Activated T-cell treated with anti-CD3 and anti-CD28 coated beads, Interleukin-2, amount 50 U/mL, for 24 hours (primary cell): ENCODE data around the gene PFKL.

Experiments used
- DNase-seq: peaks from one replicate; pipeline ENCODE4 v3.0.0-alpha.2; 2020
- H3K27ac Mint-ChIP-seq: 2 replicates; pipeline ENCODE4 v1.8.0; 2020; ENCODE audit warnings: mild to moderate bottlenecking, mixed read lengths
- H3K27me3 Mint-ChIP-seq: 2 replicates; pipeline ENCODE4 v1.8.0; 2020; ENCODE audit warnings: mixed read lengths
- H3K36me3 Mint-ChIP-seq: 2 replicates; pipeline ENCODE4 v1.8.0; 2020; ENCODE audit warnings: low read depth, mixed read lengths
- H3K4me1 Mint-ChIP-seq: 2 replicates; pipeline ENCODE4 v1.8.0; 2020; ENCODE audit warnings: low read depth, mixed read lengths
- H3K4me3 Mint-ChIP-seq: 2 replicates; pipeline ENCODE4 v1.8.0; 2020; ENCODE audit warnings: mild to moderate bottlenecking, moderate library complexity, mixed read lengths
- H3K9me3 Mint-ChIP-seq: 2 replicates; pipeline ENCODE4 v1.8.0; 2020; ENCODE audit warnings: mixed read lengths

Gene PFKL

DNA sequence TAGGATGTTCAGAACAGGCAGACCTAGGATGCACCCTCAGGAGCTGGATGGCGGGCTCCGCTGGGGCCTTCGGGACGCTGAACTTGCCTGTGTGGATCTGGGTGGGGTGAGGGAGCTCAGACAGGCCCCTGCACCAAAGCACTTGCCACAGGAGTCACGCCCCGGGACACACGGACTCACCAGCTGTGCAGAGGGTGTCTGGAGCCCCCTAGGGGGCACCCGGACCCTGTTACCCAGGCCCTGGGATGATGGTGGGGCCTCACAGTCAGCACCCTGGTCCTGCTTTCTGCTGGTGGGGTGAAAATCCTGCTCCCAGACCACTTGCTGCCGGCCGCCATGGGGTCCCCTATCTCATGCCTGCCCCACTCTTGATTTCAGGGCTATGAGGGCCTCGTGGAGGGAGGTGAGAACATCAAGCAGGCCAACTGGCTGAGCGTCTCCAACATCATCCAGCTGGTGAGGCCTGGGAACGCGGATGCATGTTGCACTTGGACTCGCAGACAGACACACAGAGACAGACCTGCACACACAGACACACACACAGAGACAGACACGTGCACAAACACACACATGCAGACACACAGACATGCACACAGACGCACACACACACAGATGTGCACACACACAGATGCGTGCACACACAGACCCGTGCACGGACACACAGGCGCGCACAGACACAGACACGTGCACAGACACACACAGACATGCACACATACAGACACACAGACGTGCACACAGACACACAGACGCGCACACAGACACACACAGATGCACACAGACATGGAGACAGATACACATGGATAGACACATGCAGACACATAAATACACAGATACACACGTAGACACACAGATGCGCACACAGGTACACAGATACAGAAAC, 11.0 kb downstream of the PFKL start:
- H3K27me3 Mint-ChIP-seq = no peaks in the 10 kb centered on the region
- H3K27ac Mint-ChIP-seq = no peak overlapping the region
- no peak overlapping the region for H3K4me3 Mint-ChIP-seq
- H3K4me1 Mint-ChIP-seq = peaks cover 2% of the 10 kb centered on the region
- peaks cover 73% of the 10 kb centered on the region for H3K36me3 Mint-ChIP-seq
- H3K9me3 Mint-ChIP-seq = no peaks in the 10 kb centered on the region
- no peak for DNase-seq

DNA sequence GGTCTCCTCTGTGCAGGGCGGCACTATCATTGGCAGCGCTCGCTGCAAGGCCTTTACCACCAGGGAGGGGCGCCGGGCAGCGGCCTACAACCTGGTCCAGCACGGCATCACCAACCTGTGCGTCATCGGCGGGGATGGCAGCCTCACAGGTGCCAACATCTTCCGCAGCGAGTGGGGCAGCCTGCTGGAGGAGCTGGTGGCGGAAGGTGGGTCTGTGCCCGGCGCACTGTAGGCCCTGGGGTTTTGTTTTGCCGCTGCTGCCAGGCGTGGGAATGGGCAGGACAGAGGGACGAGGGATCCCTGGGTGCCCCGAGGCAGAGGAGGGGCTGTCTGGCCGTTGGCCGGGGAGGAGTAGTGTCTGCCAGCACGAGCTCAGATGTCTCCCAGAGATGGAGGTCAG, 12.2 kb downstream of the PFKL start:
- DNase-seq = no peak
- Mint-ChIP-seq H3K36me3 (peaks cover 75% of the 10 kb centered on the region), H3K27me3 (no peaks in the 10 kb centered on the region), H3K4me3 (no peak overlapping the region), H3K27ac (peak overlapping the region; percentile 18), H3K9me3 (no peaks in the 10 kb centered on the region), H3K4me1 (peaks cover 1% of the 10 kb centered on the region)

DNA sequence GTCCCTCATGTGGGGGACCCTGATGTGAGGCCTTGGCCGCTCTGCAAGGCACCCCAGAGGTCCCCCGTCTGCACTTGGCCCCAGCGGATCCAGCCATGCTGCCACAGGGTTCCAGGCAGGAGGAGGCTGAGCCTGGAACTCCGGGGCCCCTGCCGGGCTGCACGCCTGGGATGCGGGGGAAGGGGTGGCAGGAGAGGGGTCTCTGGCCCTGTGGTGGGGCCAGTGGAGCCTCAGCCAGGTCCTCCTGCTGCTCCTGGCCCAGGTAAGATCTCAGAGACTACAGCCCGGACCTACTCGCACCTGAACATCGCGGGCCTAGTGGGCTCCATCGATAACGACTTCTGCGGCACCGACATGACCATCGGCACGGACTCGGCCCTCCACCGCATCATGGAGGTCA, 12.9 kb downstream of the PFKL start:
- Mint-ChIP-seq H3K9me3 (no peaks in the 10 kb centered on the region), H3K4me1 (no peaks in the 10 kb centered on the region), H3K27me3 (no peaks in the 10 kb centered on the region), H3K36me3 (peaks cover 73% of the 10 kb centered on the region), H3K4me3 (no peak overlapping the region), H3K27ac (no peak overlapping the region)
- DNase-seq = no peak

DNA sequence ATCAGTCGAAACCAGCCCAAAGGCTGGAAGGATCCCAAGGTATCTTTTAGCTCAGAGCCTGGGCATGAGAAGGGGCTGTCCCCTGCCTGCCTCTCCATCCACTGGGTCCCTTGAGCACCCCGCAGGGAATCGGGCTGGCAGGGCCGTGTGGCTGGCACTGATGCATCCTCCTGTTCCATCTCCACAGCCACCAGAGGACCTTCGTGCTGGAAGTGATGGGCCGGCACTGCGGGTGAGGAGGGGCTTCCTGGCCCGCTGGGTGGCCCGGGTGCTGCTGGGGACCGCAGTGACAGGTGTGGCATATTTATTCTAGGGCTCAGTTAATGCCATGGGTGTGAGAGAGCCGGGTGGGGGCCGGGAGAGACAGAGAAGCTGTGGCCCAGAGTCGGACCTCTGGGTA, 13.6 kb downstream of the PFKL start:
- DNase-seq = no peak
- no peaks in the 10 kb centered on the region for H3K9me3 Mint-ChIP-seq
- H3K27ac Mint-ChIP-seq = no peak overlapping the region
- peaks cover 71% of the 10 kb centered on the region for H3K36me3 Mint-ChIP-seq
- H3K4me3 Mint-ChIP-seq = no peak overlapping the region
- H3K4me1 Mint-ChIP-seq = no peaks in the 10 kb centered on the region
- no peaks in the 10 kb centered on the region for H3K27me3 Mint-ChIP-seq

DNA sequence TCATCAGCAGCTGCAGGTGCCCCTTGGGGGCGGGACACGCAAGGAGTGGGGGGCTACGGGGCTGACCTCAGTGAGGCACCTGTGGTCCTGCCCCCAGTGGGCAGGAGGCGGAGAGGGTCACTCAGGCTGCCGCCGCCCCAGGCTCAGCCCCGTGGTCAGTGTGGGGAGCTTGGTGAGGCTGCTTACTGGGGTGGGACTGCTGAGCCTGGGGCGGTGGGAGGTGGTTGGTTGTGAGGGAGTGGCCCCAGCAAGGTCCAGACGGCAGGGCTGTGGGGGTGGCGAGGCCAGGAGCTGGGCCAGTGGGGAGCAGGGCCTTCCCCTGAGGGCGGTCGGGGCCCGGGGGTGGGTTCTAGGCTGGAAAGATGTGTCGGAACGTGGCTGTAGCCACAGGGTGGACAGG, 14.3 kb downstream of the PFKL start:
- no peak overlapping the region for H3K27ac Mint-ChIP-seq

DNA sequence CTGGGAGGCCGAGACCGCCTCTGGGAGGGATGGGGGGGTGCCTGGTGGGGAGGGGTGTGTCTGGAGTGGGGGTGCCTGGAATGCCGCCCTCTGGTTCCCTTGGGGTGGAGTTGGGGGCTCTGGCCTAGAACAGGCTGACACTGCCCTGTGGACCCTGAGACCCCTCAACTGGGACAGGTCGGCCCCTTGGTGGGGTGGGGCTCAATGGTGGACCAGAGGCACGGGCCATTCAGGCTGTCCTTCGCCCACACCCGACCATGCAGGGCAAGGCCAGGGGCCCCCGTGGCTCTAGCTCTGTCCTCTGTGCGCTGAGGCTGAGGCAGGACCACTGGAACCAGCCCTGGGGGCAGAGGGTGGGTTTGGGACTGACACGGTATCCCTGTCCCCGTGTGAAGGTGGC, 14.7 kb downstream of the PFKL start:
- no peaks in the 10 kb centered on the region for H3K27me3 Mint-ChIP-seq
- no peaks in the 10 kb centered on the region for H3K4me1 Mint-ChIP-seq
- H3K4me3 Mint-ChIP-seq = no peak overlapping the region
- no peak overlapping the region for H3K27ac Mint-ChIP-seq
- H3K9me3 Mint-ChIP-seq = no peaks in the 10 kb centered on the region
- peaks cover 72% of the 10 kb centered on the region for H3K36me3 Mint-ChIP-seq
- no peak for DNase-seq

More for the DNA sequence above, 14.3 kb downstream of the PFKL start:
- Mint-ChIP-seq H3K4me3 (no peak overlapping the region), H3K9me3 (no peaks in the 10 kb centered on the region), H3K36me3 (peaks cover 70% of the 10 kb centered on the region), H3K4me1 (no peaks in the 10 kb centered on the region), H3K27me3 (no peaks in the 10 kb centered on the region)
- DNase-seq = no peak

DNA sequence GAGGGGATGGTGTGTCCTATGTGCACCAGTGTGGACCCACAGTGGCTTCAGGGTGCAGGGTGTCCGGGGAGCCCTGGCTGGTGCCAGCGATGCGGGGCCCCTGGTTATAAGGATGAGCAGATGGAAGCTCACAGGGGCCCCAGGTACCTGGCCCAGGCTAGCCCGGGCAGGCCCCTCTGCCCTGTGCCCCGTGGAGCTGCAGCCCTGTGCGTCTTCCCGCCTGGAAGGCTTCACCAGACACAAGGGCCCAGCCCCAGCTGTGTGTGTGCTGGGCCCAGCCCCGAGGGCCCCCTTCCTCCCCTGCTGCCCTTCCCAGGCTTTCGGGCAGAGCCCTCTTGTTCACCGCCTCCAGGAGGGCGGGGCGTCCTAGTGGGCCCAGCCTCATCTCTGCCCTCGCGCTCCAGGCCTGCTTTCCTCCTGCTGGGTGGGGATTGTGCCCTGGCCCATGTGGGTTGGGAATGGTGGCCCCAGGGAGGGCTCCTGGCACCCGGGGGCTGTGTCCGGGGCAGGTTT, 15.9 kb downstream of the PFKL start:
- no peak for DNase-seq
- Mint-ChIP-seq H3K9me3 (no peaks in the 10 kb centered on the region), H3K36me3 (peaks cover 79% of the 10 kb centered on the region), H3K27ac (no peak overlapping the region), H3K27me3 (no peaks in the 10 kb centered on the region), H3K4me3 (no peak overlapping the region), H3K4me1 (no peaks in the 10 kb centered on the region)

DNA sequence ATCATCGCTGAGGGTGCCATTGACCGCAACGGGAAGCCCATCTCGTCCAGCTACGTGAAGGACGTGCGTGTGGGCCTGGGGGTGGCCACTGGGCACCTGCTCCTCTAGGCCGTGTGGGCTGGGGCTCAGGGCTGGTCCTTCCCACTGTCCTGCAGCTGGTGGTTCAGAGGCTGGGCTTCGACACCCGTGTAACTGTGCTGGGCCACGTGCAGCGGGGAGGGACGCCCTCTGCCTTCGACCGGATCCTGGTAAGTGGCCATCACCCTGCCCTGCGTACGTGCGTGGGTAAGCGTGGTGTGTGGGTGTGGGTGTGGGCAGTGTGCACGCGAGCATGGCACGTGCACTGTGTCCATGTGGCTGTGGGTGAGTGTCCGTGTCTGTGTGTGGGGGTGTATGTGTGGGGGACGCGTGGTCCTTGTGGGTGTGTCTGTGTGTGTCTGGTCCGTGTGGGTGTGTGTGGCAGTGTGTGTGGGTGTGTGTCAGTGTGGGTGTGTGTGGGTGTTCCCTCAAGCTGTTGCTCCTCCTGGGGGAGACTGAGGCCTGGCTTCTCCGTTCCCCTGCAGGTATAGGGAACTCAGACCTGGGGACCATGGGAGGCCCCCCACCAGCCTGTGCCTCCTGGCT, 16.5 kb downstream of the PFKL start:
- Mint-ChIP-seq H3K9me3 (no peaks in the 10 kb centered on the region), H3K4me1 (no peaks in the 10 kb centered on the region), H3K36me3 (peaks cover 76% of the 10 kb centered on the region), H3K27me3 (no peaks in the 10 kb centered on the region), H3K4me3 (no peak overlapping the region), H3K27ac (peak overlapping the region; percentile 76)
- DNase-seq = no peak

DNA sequence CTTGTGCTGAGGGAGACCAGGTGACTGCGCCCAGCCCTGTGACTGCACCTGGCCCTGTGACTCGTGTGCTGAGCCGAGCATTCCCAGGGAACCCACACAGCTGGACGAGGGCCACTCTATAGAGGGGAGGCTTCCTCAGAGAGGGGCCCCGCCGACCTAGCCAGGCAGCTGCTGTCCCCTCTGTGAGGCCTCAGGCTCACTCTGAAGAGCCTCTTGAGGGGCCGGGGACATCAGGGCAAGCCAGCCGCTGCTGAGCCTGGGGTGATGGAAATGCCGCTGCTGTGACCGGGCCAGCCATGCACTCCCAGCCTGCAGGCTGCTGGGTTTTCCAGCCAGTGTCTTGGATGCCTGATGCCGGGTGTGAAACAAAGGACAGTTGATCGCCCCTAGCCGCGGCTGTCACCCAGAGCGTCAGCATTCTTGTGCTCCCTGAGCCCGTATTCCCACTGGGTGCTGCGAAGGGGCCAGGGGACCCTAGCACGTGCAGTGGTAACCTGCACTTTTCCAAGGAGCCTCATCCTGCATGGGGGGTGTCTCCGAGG, 17.5 kb downstream of the PFKL start:
- H3K9me3 Mint-ChIP-seq = no peaks in the 10 kb centered on the region
- no peaks in the 10 kb centered on the region for H3K4me1 Mint-ChIP-seq
- peaks cover 72% of the 10 kb centered on the region for H3K36me3 Mint-ChIP-seq
- H3K4me3 Mint-ChIP-seq = no peak overlapping the region
- no peak for DNase-seq
- H3K27me3 Mint-ChIP-seq = no peaks in the 10 kb centered on the region
- no peak overlapping the region for H3K27ac Mint-ChIP-seq

DNA sequence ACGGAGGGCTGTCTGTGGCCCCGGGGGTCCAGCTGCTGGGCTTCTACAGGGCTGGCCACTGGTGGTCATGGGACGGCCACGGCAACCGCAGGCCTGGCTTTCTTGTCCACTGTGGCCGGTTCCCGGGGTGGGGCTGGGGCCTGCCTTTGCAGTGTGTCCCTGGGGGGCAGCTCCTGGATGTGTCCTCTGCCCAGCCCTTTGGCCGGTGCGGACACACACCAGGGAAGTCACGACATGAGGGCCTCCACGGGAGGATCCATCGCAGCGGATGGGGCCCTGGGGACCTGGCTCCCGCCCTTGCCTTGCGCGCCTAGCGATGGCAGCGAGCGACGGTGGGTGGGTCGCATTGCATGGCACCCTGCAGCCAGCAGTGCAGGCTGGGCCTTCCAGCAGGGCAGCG, 18.0 kb downstream of the PFKL start:
- Mint-ChIP-seq H3K9me3 (no peaks in the 10 kb centered on the region), H3K27ac (peak overlapping the region; percentile 33), H3K4me1 (no peaks in the 10 kb centered on the region), H3K4me3 (no peak overlapping the region), H3K36me3 (peaks cover 73% of the 10 kb centered on the region), H3K27me3 (no peaks in the 10 kb centered on the region)
- DNase-seq = no peak

DNA sequence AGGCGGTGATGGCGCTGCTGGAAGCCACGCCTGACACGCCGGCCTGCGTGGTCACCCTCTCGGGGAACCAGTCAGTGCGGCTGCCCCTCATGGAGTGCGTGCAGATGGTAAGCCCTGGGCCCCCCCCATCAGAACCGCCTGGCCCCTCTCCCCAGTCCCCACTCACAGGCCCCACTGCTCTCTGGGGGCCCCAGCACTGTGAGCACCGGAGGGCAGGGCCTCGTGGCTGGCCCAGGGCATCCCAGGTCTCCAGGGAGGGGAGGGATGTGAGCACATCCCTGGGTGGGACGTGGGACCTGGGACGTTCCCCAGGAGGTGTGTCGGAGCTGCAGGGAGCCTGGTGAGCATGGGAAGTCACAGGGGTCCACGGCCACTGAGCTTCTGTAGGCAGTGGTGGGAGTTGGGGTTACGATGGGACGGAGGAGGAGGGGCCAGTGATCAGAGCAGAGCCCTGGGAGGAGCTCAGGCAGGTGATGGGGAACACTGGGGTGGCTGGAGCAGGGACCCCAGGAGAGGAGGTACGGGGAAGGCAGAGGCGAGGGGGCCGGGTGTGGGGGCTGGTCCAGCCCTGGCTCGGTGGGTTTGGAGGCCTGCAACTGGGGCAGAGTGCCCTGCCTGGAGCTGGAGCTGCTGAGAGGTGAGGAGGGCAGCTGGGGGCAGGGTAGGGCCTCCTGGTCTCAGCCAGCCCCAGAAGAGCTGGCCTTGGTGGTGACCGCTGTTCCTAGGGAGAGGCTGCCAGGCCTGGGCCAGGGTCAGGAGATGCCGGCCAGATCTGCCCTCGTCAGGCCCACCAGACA, 18.8 kb downstream of the PFKL start:
- Mint-ChIP-seq H3K27ac (peak overlapping the region; percentile 44), H3K9me3 (no peaks in the 10 kb centered on the region), H3K4me3 (no peak overlapping the region), H3K36me3 (peaks cover 76% of the 10 kb centered on the region), H3K4me1 (no peaks in the 10 kb centered on the region), H3K27me3 (no peaks in the 10 kb centered on the region)
- DNase-seq = no peak

DNA sequence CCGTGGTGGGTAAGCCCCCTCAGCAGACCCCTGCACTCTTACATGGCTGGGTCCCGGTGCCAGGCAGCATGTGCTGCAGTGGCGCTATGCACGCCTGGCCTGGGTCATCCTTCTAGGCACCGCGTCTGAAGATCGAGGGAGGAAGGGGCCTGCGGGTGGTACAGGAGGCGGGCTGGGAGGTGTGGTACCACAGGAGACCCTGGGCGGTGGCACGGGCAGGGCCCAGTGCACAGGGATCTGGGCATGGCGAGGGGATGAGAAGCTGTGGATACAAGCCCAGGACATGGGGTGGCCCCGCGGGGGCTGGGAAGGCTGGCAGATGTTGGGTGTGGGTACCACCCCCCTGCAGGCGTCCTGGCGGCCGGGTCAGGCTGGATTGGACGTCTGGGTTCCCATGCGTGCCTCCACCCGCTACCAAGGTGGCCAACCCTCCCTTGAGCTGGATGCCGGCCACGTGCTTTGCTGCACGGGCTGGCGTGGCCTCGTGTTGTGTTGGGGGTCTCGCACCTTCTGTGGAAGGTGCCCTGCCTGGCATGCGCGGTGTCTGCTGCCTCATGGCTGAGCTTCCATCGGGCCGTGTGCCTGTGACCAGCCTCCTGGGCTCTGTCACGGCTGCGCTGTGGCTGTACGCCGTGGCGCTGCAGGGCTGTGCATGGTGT, 19.7 kb downstream of the PFKL start:
- Mint-ChIP-seq H3K4me1 (no peaks in the 10 kb centered on the region), H3K4me3 (no peak overlapping the region), H3K9me3 (no peaks in the 10 kb centered on the region), H3K36me3 (peaks cover 74% of the 10 kb centered on the region), H3K27ac (no peak overlapping the region), H3K27me3 (no peaks in the 10 kb centered on the region)
- DNase-seq = no peak

DNA sequence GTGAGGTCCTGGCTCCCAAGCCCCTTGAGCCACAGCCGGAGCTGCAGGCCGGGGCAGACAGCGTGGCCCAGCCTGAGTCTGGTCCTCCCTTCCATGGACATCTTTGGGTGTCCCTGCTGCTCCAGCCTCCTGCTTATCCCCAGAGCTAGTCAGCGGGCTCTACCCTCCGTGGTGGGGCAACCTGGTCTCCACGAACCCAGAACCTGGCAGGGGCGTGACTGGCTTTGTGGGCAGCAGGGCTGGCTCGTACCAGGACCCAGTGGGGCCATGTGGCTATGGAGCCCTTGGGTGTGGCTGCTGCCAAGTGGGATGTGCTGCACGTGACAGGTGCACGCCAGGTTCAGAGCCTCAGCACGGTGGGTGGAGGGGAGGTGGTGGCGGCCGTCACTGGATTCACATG, 21.0 kb downstream of the PFKL start:
- Mint-ChIP-seq H3K4me1 (no peaks in the 10 kb centered on the region), H3K36me3 (peaks cover 73% of the 10 kb centered on the region), H3K4me3 (no peak overlapping the region), H3K9me3 (no peaks in the 10 kb centered on the region), H3K27ac (no peak overlapping the region), H3K27me3 (no peaks in the 10 kb centered on the region)
- DNase-seq = no peak

DNA sequence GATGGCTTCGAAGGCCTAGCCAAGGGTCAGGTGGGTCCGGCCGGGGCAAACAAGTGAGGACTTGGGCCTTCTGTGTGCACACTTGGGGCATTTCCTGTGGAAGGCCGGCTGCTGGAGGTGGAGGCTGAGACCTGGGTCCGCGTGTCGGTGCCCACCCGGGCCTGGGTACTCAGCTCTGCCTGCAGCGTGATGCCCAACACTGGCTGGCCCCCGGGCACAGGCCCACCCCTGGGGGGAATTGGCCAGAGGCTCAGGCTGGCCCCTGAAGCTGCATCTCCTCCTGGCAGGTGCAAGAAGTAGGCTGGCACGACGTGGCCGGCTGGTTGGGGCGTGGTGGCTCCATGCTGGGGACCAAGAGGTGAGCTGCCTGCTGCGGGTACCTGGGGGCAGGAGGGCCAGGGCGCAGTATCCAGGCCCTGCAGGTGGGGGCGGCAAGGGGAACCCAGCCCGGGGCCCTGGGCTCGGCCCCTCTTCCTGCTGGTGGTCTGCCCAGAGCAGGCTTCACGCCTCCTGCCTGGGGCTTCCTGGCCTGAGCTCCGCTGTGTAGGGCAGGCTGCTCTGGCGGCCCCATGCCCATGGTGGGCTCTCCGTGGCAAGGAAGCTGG, 22.1 kb downstream of the PFKL start:
- Mint-ChIP-seq H3K9me3 (no peaks in the 10 kb centered on the region), H3K36me3 (peaks cover 67% of the 10 kb centered on the region), H3K4me1 (no peaks in the 10 kb centered on the region), H3K27me3 (no peaks in the 10 kb centered on the region), H3K27ac (no peak overlapping the region), H3K4me3 (no peak overlapping the region)
- no peak for DNase-seq
